Measurements from ENCODE around the gene FBXL5. TPM values are rescaled to one million over a fixed set of nuclear protein-coding genes. Genes with fewer than 3 reads are reported as not detected.

The FBXL5 gene
- total and polyA plus RNA-seq, 2 donors (not counting 3 experiments of a cell fraction or from before 2014, with no cell fraction given) = 42.2 to 60.2 TPM

DNA sequence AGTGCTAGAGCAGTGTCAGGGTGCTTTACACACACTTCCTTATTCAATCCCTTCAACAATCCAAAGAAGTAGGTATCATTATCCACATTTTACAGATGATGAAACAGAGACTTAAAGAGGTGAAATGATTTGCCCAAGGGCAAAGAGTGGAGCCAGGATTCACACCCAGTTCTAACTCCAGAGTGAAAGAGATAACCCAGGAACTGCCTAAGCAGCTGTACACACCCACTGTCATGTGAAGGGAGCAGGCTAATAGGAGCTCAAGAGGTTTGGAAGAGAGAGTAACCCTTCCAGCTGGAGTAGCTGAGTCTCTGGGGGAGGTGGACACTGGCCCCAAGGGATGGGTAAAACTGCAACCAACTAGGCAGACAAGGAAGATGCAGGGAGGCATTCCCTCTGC lies 92.5 kb downstream of the FBXL5 start:
- DNase-seq (ENCODE audit: low read depth, low spot score) = no peak
- intact Hi-C loops (cut with micrococcal nuclease) (loop anchor here (10.0 kb wide), 1 partner anchor 582 kb away; no protein-coding TSS in a partner anchor), dilution Hi-C loops (cut with MboI; ENCODE audit: extremely low pct_ligation_motif_present, low sequenced_read_pairs) (no loop called here)
- TF ChIP-seq GATA2 (IDR thresholded peaks at IDR 0.05; ENCODE audit: insufficient read depth, insufficient read length, low read depth, low read length) = no peak
- TF ChIP-seq EZH2 (IDR thresholded peaks at IDR 0.05; ENCODE audit: borderline replicate concordance, low read depth, low read length, severe bottlenecking) = no peak
- no peak for TF ChIP-seq POLR2A (IDR thresholded peaks at IDR 0.05; ENCODE audit: low read depth, low read length)
- TF ChIP-seq POLR2AphosphoS5 (IDR thresholded peaks at IDR 0.05; ENCODE audit: insufficient read depth, low read depth, low read length) = no peak
- TF ChIP-seq, protein P1, sequence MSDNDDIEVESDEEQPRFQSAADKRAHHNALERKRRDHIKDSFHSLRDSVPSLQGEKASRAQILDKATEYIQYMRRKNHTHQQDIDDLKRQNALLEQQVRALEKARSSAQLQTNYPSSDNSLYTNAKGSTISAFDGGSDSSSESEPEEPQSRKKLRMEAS (IDR thresholded peaks at IDR 0.05; ENCODE audit: insufficient read depth, insufficient read length) = no peak
- no peak for TF ChIP-seq FOS (IDR thresholded peaks at IDR 0.05; ENCODE audit: borderline replicate concordance, insufficient read depth, low read length)
- TF ChIP-seq JUN (IDR thresholded peaks at IDR 0.05; ENCODE audit: borderline replicate concordance, insufficient read depth, insufficient read length, low read depth) = no peak
- TF ChIP-seq, protein P2, sequence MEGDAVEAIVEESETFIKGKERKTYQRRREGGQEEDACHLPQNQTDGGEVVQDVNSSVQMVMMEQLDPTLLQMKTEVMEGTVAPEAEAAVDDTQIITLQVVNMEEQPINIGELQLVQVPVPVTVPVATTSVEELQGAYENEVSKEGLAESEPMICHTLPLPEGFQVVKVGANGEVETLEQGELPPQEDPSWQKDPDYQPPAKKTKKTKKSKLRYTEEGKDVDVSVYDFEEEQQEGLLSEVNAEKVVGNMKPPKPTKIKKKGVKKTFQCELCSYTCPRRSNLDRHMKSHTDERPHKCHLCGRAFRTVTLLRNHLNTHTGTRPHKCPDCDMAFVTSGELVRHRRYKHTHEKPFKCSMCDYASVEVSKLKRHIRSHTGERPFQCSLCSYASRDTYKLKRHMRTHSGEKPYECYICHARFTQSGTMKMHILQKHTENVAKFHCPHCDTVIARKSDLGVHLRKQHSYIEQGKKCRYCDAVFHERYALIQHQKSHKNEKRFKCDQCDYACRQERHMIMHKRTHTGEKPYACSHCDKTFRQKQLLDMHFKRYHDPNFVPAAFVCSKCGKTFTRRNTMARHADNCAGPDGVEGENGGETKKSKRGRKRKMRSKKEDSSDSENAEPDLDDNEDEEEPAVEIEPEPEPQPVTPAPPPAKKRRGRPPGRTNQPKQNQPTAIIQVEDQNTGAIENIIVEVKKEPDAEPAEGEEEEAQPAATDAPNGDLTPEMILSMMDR (IDR thresholded peaks at IDR 0.05; ENCODE audit: extremely low read depth in 1 of 2, insufficient read depth in 1 of 2, low read depth in 1 of 2, low read length in 2 of 2) = no peak
- TF ChIP-seq MYC (IDR thresholded peaks at IDR 0.05; ENCODE audit: low read depth, low read length) = no peak
- Histone ChIP-seq H4K20me1 (replicated peaks; ENCODE audit: control insufficient read depth, extremely low read depth, insufficient read depth, low read length) (no peaks in the 10 kb centered on the region), H3K4me2 (ENCODE audit: insufficient read depth, low read length) (no peak overlapping the region), H3K9me1 (replicated peaks; ENCODE audit: control insufficient read depth, extremely low read depth, insufficient read depth, low read length) (no peaks in the 10 kb centered on the region), H3K4me1 (ENCODE audit: control insufficient read depth, extremely low read depth, insufficient read depth, low read length) (no peaks in the 10 kb centered on the region), H3K4me3 (replicated peaks in 1 of 3; ENCODE audit: insufficient read depth in 1 of 3, low read depth in 1 of 3, low read length in 3 of 3) (no peak overlapping the region), H2AFZ (ENCODE audit: low read depth, low read length) (no peak overlapping the region), H3K79me2 (ENCODE audit: control insufficient read depth, insufficient read depth, low read length) (no peaks in the 10 kb centered on the region), H3K36me3 (ENCODE audit: control insufficient read depth in 2 of 2, extremely low read depth in 1 of 2, insufficient read depth in 2 of 2, low read length in 2 of 2) (peaks cover 0 to 2% of the 10 kb centered on the region in 2 experiments), H3K27me3 (ENCODE audit: control insufficient read depth in 2 of 2, insufficient read depth in 2 of 2, low read length in 2 of 2) (no peaks in the 10 kb centered on the region), H3K27ac (ENCODE audit: insufficient read depth, low read depth, low read length) (no peak overlapping the region), H3K9ac (replicated peaks; ENCODE audit: extremely low read depth, insufficient read depth, low read length) (no peak overlapping the region), H3K9me3 (replicated peaks; ENCODE audit: control insufficient read depth, insufficient read depth, low read length) (no peaks in the 10 kb centered on the region)
- BruUV-seq (replicated peaks) = no TSS peak
- ChIA-PET POLR2A (no interaction called here), CTCF (no interaction called here)
- FAIRE-seq = no peak
